GM10266 (cell line): ENCODE results near the gene DOCK3.
"Not testable (repeated sequence)": the region's sequence is repeated elsewhere in the genome, so short reads cannot be mapped to it uniquely, and the experiment has no call there.

ENCODE experiments used
- DNase-seq: peaks from one replicate; pipeline ENCODE4 v3.0.0; 2012; ENCODE audit errors: extremely low spot score
- TF ChIP-seq, protein P1 (sequence below): IDR thresholded peaks from 2 replicates; pipeline ENCODE4 v1.5.1; 2012; ENCODE audit warnings: mild to moderate bottlenecking, low read depth; ENCODE audit not compliant: control insufficient read depth, insufficient read depth; ENCODE audit errors: missing control alignments

Gene DOCK3

DNA sequence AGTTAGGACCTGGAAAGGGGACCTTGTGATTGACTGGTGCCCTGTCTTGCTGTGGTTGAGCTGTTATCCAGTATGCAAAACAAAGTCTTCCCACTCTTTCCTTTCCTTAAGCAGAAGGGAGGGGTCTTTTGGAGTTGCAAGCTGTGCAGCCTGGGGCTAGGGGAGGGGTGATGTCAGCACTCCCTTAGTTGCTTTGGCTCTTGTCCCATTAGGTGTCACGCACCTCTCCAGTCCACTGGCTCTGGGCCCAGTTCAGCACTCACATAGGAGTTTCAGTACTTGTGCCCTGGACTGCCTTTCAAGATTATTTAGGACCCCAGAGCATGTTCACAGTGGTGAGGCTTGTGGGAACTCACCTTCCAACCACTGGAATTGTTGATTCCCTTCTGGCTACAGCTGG is 238.5 kb downstream of the DOCK3 start:
- no peak for DNase-seq
- TF ChIP-seq, protein P1, sequence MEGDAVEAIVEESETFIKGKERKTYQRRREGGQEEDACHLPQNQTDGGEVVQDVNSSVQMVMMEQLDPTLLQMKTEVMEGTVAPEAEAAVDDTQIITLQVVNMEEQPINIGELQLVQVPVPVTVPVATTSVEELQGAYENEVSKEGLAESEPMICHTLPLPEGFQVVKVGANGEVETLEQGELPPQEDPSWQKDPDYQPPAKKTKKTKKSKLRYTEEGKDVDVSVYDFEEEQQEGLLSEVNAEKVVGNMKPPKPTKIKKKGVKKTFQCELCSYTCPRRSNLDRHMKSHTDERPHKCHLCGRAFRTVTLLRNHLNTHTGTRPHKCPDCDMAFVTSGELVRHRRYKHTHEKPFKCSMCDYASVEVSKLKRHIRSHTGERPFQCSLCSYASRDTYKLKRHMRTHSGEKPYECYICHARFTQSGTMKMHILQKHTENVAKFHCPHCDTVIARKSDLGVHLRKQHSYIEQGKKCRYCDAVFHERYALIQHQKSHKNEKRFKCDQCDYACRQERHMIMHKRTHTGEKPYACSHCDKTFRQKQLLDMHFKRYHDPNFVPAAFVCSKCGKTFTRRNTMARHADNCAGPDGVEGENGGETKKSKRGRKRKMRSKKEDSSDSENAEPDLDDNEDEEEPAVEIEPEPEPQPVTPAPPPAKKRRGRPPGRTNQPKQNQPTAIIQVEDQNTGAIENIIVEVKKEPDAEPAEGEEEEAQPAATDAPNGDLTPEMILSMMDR, result no peak

DNA sequence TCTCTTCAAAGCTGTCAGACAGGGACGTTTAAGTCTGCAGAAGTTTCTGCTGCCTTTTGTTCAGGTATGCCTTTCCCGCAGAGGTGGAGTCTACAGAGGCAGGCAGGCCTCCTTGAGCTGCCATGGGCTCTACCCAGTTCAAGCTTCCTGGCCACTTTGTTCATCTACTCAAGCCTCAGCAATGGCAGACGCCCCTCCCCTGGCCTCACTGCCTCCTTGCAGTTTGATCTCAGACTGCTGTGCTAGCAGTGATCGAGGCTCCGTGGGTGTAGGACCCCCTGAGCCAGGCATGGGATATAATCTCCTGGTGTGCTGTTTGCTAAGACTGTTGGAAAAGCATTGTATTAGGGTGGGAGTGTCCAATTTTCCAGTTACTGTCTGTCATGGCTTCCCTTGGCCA is 247.3 kb downstream of the DOCK3 start:
- not testable (repeated sequence) for DNase-seq

DNA sequence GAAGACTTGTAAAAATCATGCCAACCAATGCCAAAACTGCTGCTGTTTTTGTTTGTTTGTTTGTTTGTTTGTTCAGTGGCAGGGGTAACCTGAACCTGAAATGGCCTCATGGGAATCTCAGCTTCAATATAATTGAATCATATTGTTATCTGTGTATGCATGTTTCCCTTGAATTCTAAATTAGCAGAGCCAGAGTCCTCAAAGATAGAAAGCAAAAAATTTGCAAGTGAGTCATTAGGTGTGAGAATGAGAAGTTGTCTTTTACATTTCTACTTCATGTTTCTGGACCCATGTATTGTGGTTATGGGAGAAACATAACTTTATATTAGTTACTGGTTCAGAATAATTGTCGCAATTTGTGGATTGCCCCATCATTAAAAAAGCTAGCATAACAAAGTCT is 249.2 kb downstream of the DOCK3 start:
- DNase-seq, result no peak
- TF ChIP-seq, protein P1, result no peak

DNA sequence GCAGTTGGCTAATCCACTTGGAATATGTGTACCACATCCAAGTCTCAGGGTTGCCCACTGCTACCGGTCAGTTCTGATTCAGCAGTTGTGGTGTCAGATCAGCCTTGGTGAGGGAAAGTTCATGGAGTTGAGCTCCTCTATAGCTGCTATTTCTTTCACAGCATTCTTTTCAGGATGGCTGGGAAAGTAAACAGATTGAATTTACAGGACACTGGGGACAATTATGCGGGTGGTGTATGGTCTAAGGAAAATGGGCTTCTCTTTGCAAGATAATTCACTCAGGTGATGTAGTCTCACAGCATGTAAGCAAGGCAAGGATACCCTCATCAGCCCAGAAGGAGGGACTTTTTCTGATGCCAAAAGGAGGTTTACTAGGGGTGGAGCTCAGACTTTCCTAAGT is 249.9 kb downstream of the DOCK3 start:
- TF ChIP-seq, protein P1, result no peak
- DNase-seq, result no peak

DNA sequence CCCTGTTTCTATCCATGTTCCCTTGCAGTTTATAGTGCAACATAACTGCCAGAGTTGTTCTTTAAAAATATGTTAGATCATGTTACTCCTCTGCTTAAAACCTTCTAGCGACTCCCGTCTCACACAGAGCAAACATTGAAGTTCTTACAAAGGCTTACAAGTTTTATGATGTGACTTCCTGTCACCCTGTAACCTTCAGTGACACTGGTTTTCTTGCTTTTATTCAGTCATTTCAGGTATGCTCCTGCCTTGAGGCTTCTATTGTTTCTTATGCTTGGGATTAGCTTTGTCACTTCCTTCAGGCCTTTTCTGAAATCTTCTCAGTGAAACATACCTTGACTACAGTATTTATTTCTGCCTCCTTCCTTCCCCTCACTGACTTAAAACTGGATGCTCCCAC is 252.1 kb downstream of the DOCK3 start:
- DNase-seq, result no peak
- TF ChIP-seq, protein P1, result no peak

DNA sequence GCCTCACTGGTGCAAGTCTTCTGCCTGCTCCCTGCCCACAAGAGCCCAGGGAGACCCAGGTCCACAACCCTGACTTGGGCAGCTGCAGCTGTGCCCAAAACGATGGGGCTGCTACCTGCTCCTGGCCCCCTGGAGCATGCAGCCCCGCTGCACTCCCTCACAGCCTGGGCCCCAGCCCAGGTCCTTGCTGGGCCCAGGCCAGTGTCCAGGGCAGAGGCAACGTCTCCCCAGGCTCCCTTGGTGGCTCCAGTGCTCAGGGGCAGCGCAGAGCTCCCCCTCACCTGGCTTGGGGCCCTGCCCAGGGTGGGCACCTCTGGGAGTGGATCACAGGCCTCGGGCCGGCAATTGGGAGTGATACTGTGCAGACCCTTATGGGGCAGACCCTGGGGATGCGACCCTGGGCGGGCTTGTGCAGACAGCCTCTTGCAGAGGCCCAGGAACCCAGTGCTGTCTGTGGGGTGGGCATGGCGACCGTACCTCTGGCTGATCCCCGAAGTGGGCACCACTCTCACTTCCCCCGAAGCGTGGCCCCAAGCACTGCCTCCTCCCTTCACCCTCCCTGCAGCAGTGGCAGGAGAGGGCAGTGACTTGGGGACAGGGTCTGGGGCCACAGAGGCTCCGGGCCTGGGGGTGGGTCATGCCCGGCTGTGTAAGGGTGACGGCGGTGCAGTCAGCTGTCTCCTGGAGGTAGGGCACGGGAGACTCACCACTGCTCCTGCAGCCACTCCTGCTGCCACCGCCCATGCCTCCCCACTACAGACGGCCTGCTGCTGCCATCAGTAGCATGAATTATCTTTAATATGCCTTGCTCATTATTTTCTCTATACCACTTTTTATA is 255.9 kb downstream of the DOCK3 start:
- DNase-seq, result no peak
- TF ChIP-seq, protein P1, result no peak

DNA sequence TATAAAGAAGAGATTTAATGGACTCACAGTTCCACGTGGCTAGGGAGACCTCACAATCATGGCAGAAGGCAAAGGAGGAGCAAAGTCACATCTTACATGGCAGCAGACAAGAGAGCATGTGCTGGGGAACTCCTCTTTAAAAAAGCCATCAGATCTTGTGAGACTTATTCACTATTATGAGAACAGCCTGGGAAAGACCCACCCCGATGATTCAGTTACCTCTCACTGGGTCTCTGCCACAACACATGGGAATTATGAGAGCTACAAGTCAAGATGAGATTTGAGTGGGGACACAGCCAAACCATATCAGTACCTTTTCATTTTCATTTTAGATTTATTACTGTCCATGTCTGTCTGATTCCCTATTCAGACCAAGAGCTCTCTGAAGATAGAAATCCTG is 258.2 kb downstream of the DOCK3 start:
- not testable (repeated sequence) for DNase-seq

DNA sequence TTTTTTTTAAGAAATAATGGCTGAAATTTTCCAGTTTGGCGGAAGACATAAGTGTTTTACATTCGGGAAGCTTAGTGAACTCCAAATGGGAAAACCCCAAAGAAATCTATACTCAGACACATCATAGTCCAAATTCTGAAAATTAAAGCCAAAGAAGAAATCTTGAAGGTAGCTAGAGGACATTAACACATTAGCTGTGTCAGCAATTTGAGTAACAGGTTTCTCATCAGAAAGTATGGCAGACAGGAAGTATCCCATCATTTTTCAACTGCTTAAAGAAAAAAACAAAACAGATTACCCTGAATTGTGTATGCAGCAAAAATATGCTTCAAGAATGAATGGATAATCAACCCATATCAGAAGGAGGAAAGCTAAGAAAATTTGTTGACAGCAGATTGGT is 261.7 kb downstream of the DOCK3 start:
- TF ChIP-seq, protein P1, result no peak
- DNase-seq, result no peak
